ENCODE measurements around the gene ADGRB3.
A peak's percentile ranks its signal among the peaks of the same experiment; 100 is the strongest.
"Not testable (repeated sequence)": the region's sequence is repeated elsewhere in the genome, so short reads cannot be mapped to it uniquely, and the experiment has no call there.

ADGRB3 gene

GRCh38 chr6:69064226-69064625, 429.1 kb downstream of the ADGRB3 start:
- no peak for DNase-seq

DNA sequence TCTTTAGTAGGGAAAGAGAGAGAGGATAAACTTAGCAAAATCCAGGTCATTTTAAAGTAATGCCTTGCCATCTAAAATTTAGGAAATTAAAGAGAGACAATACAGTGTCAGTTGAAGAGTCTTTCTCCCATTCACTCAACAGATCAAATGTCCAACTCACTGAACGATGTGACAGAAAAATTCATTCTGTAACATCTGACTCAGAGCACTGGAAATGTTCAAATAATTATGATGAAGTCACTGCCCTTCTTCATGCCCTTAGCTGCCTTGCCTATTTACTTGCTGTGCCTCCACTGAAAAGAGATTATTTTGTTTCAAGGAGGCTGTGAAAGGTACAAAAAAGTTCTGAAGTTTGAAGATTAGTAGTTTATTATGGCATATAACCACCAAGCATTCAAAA, 434.8 kb downstream of the ADGRB3 start:
- DNase-seq, result peak; percentile 14

DNA sequence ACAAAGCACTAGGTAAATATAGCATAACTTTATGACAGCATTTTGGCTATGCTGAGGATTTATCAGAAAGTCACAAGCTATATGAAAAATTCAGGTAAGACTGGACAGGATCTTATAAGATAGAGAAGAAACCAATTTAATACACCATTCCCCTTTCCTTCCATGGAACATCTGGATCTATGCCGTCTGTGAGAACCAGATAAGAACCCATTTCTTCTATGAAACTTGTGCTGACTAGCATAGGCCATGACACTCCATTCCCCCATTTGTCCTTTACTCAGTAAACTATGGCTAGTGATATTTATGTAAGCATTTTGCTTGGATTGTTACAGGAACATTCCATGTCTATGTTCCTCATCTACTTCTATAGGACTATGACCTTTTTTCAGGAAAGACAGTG, 437.7 kb downstream of the ADGRB3 start:
- DNase-seq, result no peak

GRCh38 chr6:69084746-69085335, 449.8 kb downstream of the ADGRB3 start:
- DNase-seq, result peak; percentile 20

DNA sequence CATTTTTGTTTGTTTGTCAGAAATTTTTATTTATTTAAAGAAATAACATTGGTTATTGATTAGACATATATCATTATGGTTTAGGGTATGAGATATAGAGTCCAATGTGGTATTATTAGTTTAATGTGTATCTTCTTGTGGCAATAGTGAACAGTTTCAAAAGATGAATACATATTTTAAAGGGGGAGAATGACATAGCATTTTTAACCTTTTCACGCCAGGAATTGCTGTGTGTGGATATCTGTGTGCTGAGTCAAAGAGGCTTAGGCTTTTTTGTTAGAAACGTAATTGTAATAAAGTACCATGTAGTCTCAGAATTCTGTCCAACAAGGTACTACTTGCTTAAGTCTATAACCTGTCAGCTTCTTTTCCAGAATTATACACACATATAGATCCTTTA, 451.6 kb downstream of the ADGRB3 start:
- no peak for DNase-seq

DNA sequence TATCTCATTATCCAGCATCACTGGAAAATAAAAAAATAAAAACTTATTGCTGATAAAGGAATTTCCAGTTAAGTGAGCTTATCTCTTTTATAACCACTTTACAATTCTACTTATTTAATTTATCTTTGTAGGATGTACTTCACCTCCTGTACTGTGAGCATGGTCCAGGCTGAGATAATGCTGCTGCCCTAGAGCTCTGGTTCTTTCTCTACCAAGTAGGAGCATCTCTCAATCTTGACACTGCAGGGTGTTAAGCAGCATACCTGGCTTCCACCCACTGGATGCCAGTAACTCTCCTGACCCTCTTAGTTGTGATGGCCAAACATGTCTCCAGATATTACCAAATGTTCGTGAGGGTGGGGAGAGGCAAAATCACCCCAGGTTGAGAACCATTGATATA, 454.5 kb downstream of the ADGRB3 start:
- DNase-seq, result no peak

- DNase-seq, result peak; percentile 91
These were observed 455.1 kb downstream of the ADGRB3 start for GRCh38 chr6:69090132-69090531.

GRCh38 chr6:69096681-69097080, 461.6 kb downstream of the ADGRB3 start:
- DNase-seq, result peak; percentile 40

DNA sequence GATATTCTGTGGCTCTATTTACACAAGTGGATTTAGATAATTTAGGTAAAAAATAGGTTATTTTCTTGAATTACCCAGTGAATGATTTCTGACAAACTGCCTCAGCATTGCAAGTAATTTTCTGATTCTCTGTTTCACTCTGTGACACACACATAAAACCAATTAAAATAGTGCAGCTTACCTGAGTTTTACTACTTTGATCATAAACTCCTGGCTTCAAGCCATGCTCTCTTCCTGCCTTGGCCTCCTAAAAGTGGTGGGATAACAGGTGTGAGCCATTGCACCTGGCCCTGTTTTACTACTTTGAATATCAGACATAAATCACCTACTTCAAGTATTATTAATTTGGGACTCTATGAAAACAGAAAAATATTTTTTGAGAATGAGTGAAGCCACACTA, 462.9 kb downstream of the ADGRB3 start:
- DNase-seq, result no peak

GRCh38 chr6:69098910-69099309, 463.8 kb downstream of the ADGRB3 start:
- no peak for DNase-seq

- DNase-seq, result no peak
These were observed 465.7 kb downstream of the ADGRB3 start for GRCh38 chr6:69100772-69101171.

DNA sequence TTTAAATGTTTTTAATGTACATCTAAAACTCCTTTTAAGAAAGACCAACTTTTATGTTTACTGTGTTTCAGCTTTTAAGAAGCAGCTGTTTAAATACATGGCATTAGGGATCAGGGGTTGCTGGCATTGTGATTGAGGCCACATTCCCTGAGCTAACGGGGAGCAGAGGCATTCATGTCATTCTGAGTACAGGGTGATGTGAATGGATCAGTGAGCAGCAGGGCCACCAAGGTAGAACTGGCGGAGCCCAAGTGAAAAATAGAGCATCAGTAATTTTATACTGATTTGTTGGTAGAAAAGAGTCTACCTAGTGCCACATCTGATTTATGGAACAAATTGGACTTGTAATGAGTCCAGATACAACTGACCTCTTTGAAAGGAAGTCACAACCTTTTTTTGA, 467.3 kb downstream of the ADGRB3 start:
- DNase-seq, result no peak

DNA sequence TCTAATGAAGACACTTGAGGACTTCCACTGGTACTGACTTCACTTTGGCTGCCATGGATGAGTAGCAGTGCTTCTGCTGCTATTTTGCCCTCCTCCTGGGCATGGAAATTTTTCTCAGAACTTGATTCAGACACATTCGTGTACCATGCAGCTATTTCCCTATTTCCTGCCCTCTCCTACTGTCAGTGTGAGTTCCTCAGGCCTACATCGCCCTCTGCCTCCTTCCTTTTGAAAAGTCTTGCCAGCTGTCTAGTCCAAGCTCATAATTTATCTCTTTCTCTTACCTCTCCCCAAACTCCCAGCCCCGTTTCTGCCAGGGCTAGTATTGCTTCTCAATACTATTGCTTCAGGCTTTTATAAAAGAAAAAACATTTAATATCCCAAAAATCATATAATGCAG, 470.2 kb downstream of the ADGRB3 start:
- DNase-seq, result peak; percentile 15

GRCh38 chr6:69106511-69106910, 471.4 kb downstream of the ADGRB3 start:
- DNase-seq, result no peak

GRCh38 chr6:69111301-69111700, 476.2 kb downstream of the ADGRB3 start:
- no peak for DNase-seq

- DNase-seq, result no peak
These were observed 481.6 kb downstream of the ADGRB3 start for GRCh38 chr6:69116658-69117057.

GRCh38 chr6:69121461-69122406, 486.7 kb downstream of the ADGRB3 start:
- not testable (repeated sequence) for DNase-seq

DNA sequence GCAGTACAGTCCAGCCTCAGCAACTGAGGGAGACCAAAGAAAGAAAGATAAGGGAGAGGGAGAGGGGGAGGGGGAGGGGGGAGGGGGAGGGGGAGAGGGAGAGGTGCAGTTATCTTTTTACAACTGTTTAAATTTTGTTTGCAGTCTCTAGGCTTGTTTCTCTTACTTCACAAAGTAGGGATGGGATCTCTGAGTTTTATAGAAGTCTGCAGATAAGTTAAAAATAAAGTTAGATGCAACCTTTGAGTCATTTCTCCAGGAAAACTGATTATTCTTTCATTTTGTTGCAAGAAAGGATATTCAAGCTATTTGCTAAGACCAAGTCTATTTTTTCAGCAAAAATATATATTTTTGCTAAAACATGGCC, 487.3 kb downstream of the ADGRB3 start:
- no peak for DNase-seq

DNA sequence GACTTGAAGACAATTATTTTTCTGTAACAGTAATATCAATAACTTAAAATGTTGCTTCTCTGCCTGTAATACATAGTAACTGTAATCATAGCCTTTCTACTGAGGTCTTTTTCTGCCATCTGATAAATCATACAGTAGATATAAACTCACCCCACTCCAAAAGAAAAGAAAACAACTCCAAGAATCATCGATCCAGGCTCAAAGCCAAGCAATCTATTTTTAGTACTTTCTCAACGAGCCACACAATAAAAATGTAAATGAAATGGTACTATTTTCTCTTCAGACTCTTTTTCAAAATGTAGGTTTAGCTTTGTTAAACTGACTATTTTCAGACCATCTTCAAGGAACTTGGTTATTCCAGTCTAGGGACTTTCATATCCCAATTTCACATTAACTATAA, 493.3 kb downstream of the ADGRB3 start:
- DNase-seq, result peak; percentile 36

DNA sequence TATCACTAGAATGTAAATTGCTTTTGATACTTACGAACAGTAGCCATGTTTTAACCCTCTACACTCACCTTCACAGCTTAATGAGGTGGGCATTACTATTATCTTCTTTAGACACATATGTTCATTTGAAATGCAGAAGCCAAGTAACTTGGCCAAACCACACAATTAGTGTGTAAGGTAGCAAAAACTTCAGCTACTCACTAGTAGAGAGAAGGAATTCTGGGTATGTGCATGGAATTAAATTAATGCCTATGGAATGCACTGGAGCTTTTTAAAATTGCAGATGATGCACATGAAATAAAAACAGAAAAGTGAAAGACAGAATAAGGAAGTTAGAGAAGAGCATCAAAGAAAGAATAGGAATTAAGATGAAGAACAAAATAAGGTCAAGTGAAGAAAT, 494.0 kb downstream of the ADGRB3 start:
- DNase-seq, result peak; percentile 54

DNA sequence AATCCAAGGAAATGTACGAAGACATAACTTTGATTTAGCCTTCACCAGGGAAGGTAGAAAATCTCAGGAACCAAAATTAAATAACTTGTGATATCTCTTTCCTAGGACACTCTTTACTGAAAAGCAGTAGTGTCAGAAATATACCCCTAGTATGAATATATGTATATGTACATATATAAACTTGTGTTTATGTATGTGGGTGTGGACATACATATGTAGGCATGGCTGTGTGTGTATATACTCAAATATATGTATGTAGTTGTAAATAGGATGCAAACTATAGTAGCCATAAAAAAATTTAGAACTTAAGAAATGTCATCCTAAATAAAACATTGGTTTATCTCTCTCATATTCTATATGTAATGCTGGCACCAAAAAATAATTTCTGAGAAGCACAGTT, 500.8 kb downstream of the ADGRB3 start:
- no peak for DNase-seq

DNA sequence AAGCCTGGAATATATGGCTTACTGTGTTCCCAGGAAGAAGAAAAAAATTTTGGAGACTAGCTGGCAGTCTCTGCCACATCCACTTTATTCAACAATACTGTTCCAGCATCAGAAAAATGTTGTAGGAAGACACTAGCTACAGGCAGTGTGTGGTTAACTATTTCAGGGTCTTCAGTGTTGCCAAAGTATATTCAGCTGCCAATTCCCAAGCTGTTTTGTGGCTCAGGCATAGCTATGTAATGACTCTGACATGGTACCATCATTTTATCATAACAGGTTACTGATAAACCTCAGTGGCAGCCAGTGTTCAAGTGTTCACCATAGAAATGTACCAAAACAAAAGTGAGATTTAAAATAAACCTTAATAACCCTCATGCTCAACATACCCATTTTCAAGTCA, 503.1 kb downstream of the ADGRB3 start:
- DNase-seq, result peak; percentile 8

- DNase-seq, result peak; percentile 31
These were observed 503.9 kb downstream of the ADGRB3 start for GRCh38 chr6:69138893-69139494.

GRCh38 chr6:69145062-69145461, 510.0 kb downstream of the ADGRB3 start:
- DNase-seq, result no peak

Measured in fibroblast of skin of right biceps (primary cell).